Endothelial cell of umbilical vein (primary cell): ENCODE results near the gene COL6A3. TPM values are rescaled to one million over a fixed set of nuclear protein-coding genes. Genes with fewer than 3 reads are reported as not detected.

Experiments
- BruUV-seq: library from RNA; stranded (reverse); fragments of 400-500 nt; replicated peaks from 2 replicates; lab custom pipeline; 2021; lab: Mats Ljungman, UMichigan
- CTCF ChIA-PET: fragments of 300-600, 350-600 bp; sonication (Branson Sonifier 250); formaldehyde crosslinking; loops from one replicate; lab custom pipeline; 2021; ENCODE audit warnings: antibody characterized with exemption, inconsistent platforms; lab: Charles Lee
- POLR2A ChIA-PET: fragments of 300-600, 350-600 bp; sonication (Branson Sonifier 250); formaldehyde crosslinking; loops from one replicate; lab custom pipeline; 2021; ENCODE audit warnings: antibody characterized with exemption, inconsistent platforms; lab: Charles Lee
- DNase-seq: peaks from one replicate; pipeline ENCODE4 v3.0.0-alpha.2; 2011; ENCODE audit warnings: low read depth, low spot score
- FAIRE-seq: peaks from 2 replicates; lab custom pipeline; 2011; peaks lifted over from hg19 to GRCh38; lab: Jason Lieb, UNC
- H2AFZ ChIP-seq: 2 replicates; pipeline ENCODE4 v1.6.0; 2012; ENCODE audit warnings: low read depth, low read length, control low read depth, inconsistent platforms
- H3K27ac ChIP-seq: 2 replicates; pipeline ENCODE4 v1.5.1; 2011; ENCODE audit warnings: low read depth, mild to moderate bottlenecking, control low read depth, low read length, moderate library complexity; ENCODE audit not compliant: insufficient read depth
- H3K27me3 ChIP-seq, 2 experiments: 2 replicates each; pipeline versions ENCODE4 v1.6.0 to v1.6.1; 2011; ENCODE audit warnings: low read length in 2 of 2, mixed read lengths in 1 of 2; ENCODE audit not compliant: control insufficient read depth in 2 of 2, insufficient read depth in 2 of 2
- H3K36me3 ChIP-seq, 2 experiments: 2 replicates in 1 of 2; 3 replicates in 1 of 2; pipeline ENCODE4 v1.5.1; 2011; ENCODE audit warnings: low read length in 2 of 2, mild to moderate bottlenecking in 1 of 2, moderate library complexity in 1 of 2; ENCODE audit not compliant: control insufficient read depth in 2 of 2, insufficient read depth in 2 of 2; ENCODE audit errors: extremely low read depth in 1 of 2
- H3K4me1 ChIP-seq: 3 replicates; pipeline ENCODE4 v1.5.1; 2011; ENCODE audit warnings: mild to moderate bottlenecking, low read length; ENCODE audit not compliant: control insufficient read depth, insufficient read depth; ENCODE audit errors: extremely low read depth
- H3K4me2 ChIP-seq: 2 replicates; pipeline ENCODE4 v1.6.1; 2011; ENCODE audit warnings: low read length, control low read depth, mixed read lengths; ENCODE audit not compliant: insufficient read depth
- H3K4me3 ChIP-seq, 3 experiments: fragments of 200-600 bp in 1 of 3; sonication (generic), shearing (Covaris generic) in 1 of 3; replicated peaks in 1 of 3; 2 replicates each; pipeline ENCODE4 v1.5.1; 2011 to 2016; ENCODE audit warnings: control low read depth in 3 of 3, low read length in 3 of 3, mild to moderate bottlenecking in 2 of 3, inconsistent platforms in 1 of 3, low read depth in 1 of 3, moderate library complexity in 1 of 3; ENCODE audit not compliant: insufficient read depth in 1 of 3
- H3K79me2 ChIP-seq: 2 replicates; pipeline ENCODE4 v1.6.0; 2012; ENCODE audit warnings: low read length, inconsistent platforms; ENCODE audit not compliant: control insufficient read depth, insufficient read depth
- H3K9ac ChIP-seq: replicated peaks from 2 replicates; pipeline ENCODE3; 2011; ENCODE audit warnings: low read length, control low read depth; ENCODE audit not compliant: insufficient read depth; ENCODE audit errors: extremely low read depth
- H3K9me1 ChIP-seq: replicated peaks from 3 replicates; pipeline ENCODE4 v1.6.0; 2011; ENCODE audit warnings: mild to moderate bottlenecking, low read length; ENCODE audit not compliant: control insufficient read depth, insufficient read depth; ENCODE audit errors: extremely low read depth
- H3K9me3 ChIP-seq: replicated peaks from 2 replicates; pipeline ENCODE4 v1.5.1; 2012; ENCODE audit warnings: low read length, inconsistent platforms; ENCODE audit not compliant: control insufficient read depth, insufficient read depth
- H4K20me1 ChIP-seq: replicated peaks from 2 replicates; pipeline ENCODE3; 2011; ENCODE audit warnings: mild to moderate bottlenecking, low read length; ENCODE audit not compliant: control insufficient read depth, insufficient read depth; ENCODE audit errors: extremely low read depth
- FOS ChIP-seq: IDR thresholded peaks from 2 replicates; pipeline ENCODE4 v1.6.1; 2011; ENCODE audit warnings: mild to moderate bottlenecking, low read length, moderate library complexity, borderline replicate concordance; ENCODE audit not compliant: insufficient read depth
- JUN ChIP-seq: IDR thresholded peaks from 2 replicates; pipeline ENCODE4 v1.6.1; 2011; ENCODE audit warnings: borderline replicate concordance, low read depth; ENCODE audit not compliant: insufficient read length, insufficient read depth
- MYC ChIP-seq: IDR thresholded peaks from one replicate; pipeline ENCODE4 v1.6.1; 2011; ENCODE audit warnings: mild to moderate bottlenecking, low read depth, low read length
- dilution Hi-C: fragments of 300-500 bp; cut with MboI; formaldehyde crosslinking; loops from one replicate; pipeline ENCODE4 v1.15.0; 2019; ENCODE audit warnings: low sequenced_read_pairs; ENCODE audit not compliant: extremely low pct_ligation_motif_present
- intact Hi-C: fragments of 100-400 bp; cut with micrococcal nuclease; formaldehyde crosslinking; loops from one replicate; pipeline ENCODE4 v1.10.0; 2022
- polyA plus RNA-seq, 4 experiments: library from polyadenylated mRNA; depleted of rRNA in 3 of 4; stranded (reverse) in 3 of 4; unstranded in 1 of 4; fragments of >200 nt; gene quantifications; 2 replicates each; pipeline versions ENCODE4 v1.2.1 to v1.2.3, GENCODE V29; 2011 to 2012; ENCODE audit warnings: missing spikeins in 1 of 4
- total RNA-seq: library from RNA; stranded (reverse); gene quantifications from 2 replicates; pipeline ENCODE4 v1.2.3, GENCODE V29; 2021
- TF ChIP-seq, protein P1 (sequence below): IDR thresholded peaks from 2 replicates; pipeline ENCODE4 v1.6.1; 2011; ENCODE audit not compliant: insufficient read depth, insufficient read length

COL6A3 gene
- total and polyA plus RNA-seq, 2 donors (not counting 3 experiments of a cell fraction or from before 2014, with no cell fraction given) = 0.03 TPM; not detected in 1

DNA sequence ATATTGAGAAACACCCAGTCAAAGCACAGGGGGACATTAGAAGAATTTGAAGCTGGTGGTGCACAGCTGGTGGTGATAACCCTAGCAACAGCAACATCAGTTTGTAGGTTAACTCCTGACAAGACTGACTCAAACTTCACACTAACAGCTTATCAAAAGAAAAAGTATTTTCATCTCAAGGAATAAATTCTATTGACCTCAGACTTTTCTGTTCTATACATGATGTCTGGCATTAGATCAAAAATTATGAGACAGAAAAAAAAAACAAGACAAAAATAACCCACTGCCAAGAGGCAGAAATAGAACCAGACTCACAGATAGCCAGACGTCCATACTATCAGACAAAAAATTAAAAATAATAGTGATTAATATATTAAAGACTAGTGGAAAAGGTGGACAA is 126.1 kb downstream of the COL6A3 start:
- H3K4me1 ChIP-seq = peaks cover 21% of the 10 kb centered on the region
- H3K4me3 ChIP-seq = no peak overlapping the region
- no peak overlapping the region for H2AFZ ChIP-seq
- dilution Hi-C loops = no loop called here
- no peaks in the 10 kb centered on the region for H3K36me3 ChIP-seq
- FAIRE-seq (no peak), DNase-seq (no peak)
- ChIA-PET POLR2A (no interaction called here), CTCF (no interaction called here)
- no TSS peak for BruUV-seq
- H4K20me1 ChIP-seq = no peaks in the 10 kb centered on the region
- TF ChIP-seq FOS = no peak
- TF ChIP-seq JUN = no peak
- no peak for TF ChIP-seq MYC
- H3K9me3 ChIP-seq = no peaks in the 10 kb centered on the region
- H3K9ac ChIP-seq = no peak overlapping the region
- no peaks in the 10 kb centered on the region for H3K9me1 ChIP-seq
- no peaks in the 10 kb centered on the region for H3K79me2 ChIP-seq
- peaks cover 1 to 2% of the 10 kb centered on the region in 2 experiments for H3K27me3 ChIP-seq
- H3K27ac ChIP-seq = no peak overlapping the region
- intact Hi-C loops = no loop called here
- H3K4me2 ChIP-seq = no peak overlapping the region

GRCh38 chr2:237283131-237283928 is 130.6 kb downstream of the COL6A3 start:
- Histone ChIP-seq H3K79me2 (no peaks in the 10 kb centered on the region), H3K4me3 (no peak overlapping the region), H3K4me2 (no peak overlapping the region), H3K9me1 (no peaks in the 10 kb centered on the region), H3K27ac (no peak overlapping the region), H3K9me3 (no peaks in the 10 kb centered on the region), H3K27me3 (peaks cover 3 to 5% of the 10 kb centered on the region in 2 experiments), H3K36me3 (no peaks in the 10 kb centered on the region), H3K4me1 (no peaks in the 10 kb centered on the region), H4K20me1 (no peaks in the 10 kb centered on the region), H2AFZ (no peak overlapping the region), H3K9ac (no peak overlapping the region)
- DNase-seq (no peak), FAIRE-seq (no peak)
- peak; percentile 75 for TF ChIP-seq JUN
- TF ChIP-seq, protein P1, sequence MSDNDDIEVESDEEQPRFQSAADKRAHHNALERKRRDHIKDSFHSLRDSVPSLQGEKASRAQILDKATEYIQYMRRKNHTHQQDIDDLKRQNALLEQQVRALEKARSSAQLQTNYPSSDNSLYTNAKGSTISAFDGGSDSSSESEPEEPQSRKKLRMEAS = no peak
- TF ChIP-seq FOS = peak; percentile 72
- BruUV-seq = no TSS peak
- ChIA-PET POLR2A (no interaction called here), CTCF (interaction anchor here (1.2 kb wide), 1 partner anchor 12 kb away, joined by 4 read pairs; no protein-coding TSS in a partner anchor)
- dilution Hi-C loops (no loop called here), intact Hi-C loops (no loop called here)
